ENCODE measurements around the gene VSIG10L.

Gene VSIG10L

GRCh38 chr19:51295382-51296126 is 46.4 kb downstream of the VSIG10L start:
- H3K4me3 ChIP-seq (ENCODE audit: low read length), result no peak overlapping the region
- DNase-seq (ENCODE audit: low read depth), result no peak
- no peak for TF ChIP-seq CTCF (IDR thresholded peaks at IDR 0.05; ENCODE audit: insufficient read depth, low read depth, low read length, missing control alignments)

GRCh38 chr19:51294977-51295375 is 47.0 kb downstream of the VSIG10L start:
- DNase-seq (ENCODE audit: low read depth), result no peak
- no peak for TF ChIP-seq CTCF (IDR thresholded peaks at IDR 0.05; ENCODE audit: insufficient read depth, low read depth, low read length, missing control alignments)
- H3K4me3 ChIP-seq (ENCODE audit: low read length), result no peak overlapping the region

- no peak for DNase-seq (ENCODE audit: low read depth)
- no peak for TF ChIP-seq CTCF (IDR thresholded peaks at IDR 0.05; ENCODE audit: insufficient read depth, low read depth, low read length, missing control alignments)
- H3K4me3 ChIP-seq (ENCODE audit: low read length), result no peak overlapping the region
Observed at GRCh38 chr19:51294211-51294976, 47.5 kb downstream of the VSIG10L start.

GRCh38 chr19:51293571-51294210 is 48.2 kb downstream of the VSIG10L start:
- H3K4me3 ChIP-seq (ENCODE audit: low read length), result no peak overlapping the region
- TF ChIP-seq CTCF (IDR thresholded peaks at IDR 0.05; ENCODE audit: insufficient read depth, low read depth, low read length, missing control alignments), result no peak

GRCh38 chr19:51292971-51293370 is 49.0 kb downstream of the VSIG10L start:
- H3K4me3 ChIP-seq (ENCODE audit: low read length), result no peak overlapping the region
- TF ChIP-seq CTCF (IDR thresholded peaks at IDR 0.05; ENCODE audit: insufficient read depth, low read depth, low read length, missing control alignments), result no peak
- no peak for DNase-seq (ENCODE audit: low read depth)

More at GRCh38 chr19:51293571-51294210, 48.2 kb downstream of the VSIG10L start:
- DNase-seq (ENCODE audit: low read depth), result no peak

GRCh38 chr19:51289635-51290034 is 52.3 kb downstream of the VSIG10L start:
- H3K4me3 ChIP-seq (ENCODE audit: low read length), result no peak overlapping the region
- DNase-seq (ENCODE audit: low read depth), result no peak
- no peak for TF ChIP-seq CTCF (IDR thresholded peaks at IDR 0.05; ENCODE audit: insufficient read depth, low read depth, low read length, missing control alignments)
